Choroid plexus epithelial cell (primary cell): ENCODE measurements around the gene CGREF1.

Experiments
- DNase-seq: peaks from one replicate; pipeline ENCODE4 v3.0.0-alpha.2; 2010; ENCODE audit warnings: low read depth
- H3K4me3 ChIP-seq: 2 replicates; pipeline ENCODE4 v1.5.1; 2011; ENCODE audit warnings: low read depth, mild to moderate bottlenecking, control low read depth, low read length, moderate library complexity
- CTCF ChIP-seq: conservative IDR thresholded peaks from 2 replicates; pipeline ENCODE4 v1.5.1; 2011; ENCODE audit warnings: low read depth, mild to moderate bottlenecking, control low read depth, inconsistent platforms, low read length, moderate library complexity

Gene CGREF1

DNA sequence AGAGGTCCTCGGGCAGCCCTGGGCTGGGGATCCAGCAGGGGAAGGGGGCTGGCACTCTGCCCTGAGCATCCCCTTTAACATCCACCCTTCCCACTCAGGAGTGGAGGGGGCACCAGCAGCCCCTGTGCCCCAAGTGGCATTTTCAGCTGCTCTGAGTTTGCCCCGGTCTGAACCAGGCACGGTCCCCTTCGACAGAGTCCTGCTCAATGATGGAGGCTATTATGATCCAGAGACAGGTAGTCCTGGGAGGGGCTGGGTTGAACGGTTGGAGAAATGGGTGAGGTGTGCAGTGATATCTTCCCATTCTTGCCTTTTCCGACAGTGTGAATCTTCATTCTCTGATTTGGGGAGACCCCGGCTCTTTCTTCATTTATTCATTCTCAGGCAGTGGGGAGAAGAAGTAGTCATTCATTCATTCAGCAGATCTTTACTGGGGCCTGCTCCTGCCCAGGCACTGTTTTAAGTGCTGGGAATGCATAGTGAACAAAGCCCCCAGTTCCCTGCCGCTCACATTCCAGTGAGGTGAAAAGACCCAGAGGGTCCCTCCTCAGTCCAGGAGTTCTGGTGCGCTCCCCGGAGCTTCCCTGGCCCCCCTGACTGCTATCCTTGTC, 33.8 kb downstream of the CGREF1 start:
- no peak for DNase-seq
- no peak for TF ChIP-seq CTCF
- peak overlapping the region; percentile 63 for H3K4me3 ChIP-seq

- no peak for TF ChIP-seq CTCF
- H3K4me3 ChIP-seq: no peak overlapping the region
- DNase-seq: no peak
These were observed 34.4 kb downstream of the CGREF1 start for GRCh38 chr2:27084297-27085061.

GRCh38 chr2:27083410-27084296, 35.3 kb downstream of the CGREF1 start:
- no peak for TF ChIP-seq CTCF
- DNase-seq: no peak
- H3K4me3 ChIP-seq: no peak overlapping the region

- no peak for DNase-seq
- TF ChIP-seq CTCF: no peak
- H3K4me3 ChIP-seq: no peak overlapping the region
These were observed 36.0 kb downstream of the CGREF1 start for GRCh38 chr2:27082773-27083409.

DNA sequence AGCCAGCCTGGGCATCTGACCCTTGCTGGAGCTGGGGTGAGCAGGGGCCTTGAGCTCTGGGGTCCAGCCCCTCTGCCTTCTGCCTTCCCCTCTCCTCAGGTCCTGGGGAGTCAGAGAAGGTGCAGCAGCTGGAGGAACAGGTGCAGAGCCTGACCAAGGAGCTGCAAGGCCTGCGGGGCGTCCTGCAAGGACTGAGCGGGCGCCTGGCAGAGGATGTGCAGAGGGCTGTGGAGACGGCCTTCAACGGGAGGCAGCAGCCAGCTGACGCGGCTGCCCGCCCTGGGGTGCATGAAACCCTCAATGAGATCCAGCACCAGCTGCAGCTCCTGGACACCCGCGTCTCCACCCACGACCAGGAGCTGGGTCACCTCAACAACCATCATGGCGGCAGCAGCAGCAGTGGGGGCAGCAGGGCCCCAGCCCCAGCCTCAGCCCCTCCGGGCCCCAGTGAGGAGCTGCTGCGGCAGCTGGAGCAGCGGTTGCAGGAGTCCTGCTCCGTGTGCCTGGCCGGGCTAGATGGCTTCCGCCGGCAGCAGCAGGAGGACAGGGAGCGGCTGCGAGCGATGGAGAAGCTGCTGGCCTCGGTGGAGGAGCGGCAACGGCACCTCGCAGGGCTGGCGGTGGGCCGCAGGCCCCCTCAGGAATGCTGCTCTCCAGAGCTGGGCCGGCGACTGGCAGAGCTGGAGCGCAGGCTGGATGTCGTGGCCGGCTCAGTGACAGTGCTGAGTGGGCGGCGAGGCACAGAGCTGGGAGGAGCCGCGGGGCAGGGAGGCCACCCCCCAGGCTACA, 36.8 kb downstream of the CGREF1 start:
- no peak for DNase-seq
- H3K4me3 ChIP-seq: no peak overlapping the region
- TF ChIP-seq CTCF: no peak

GRCh38 chr2:27080603-27080936, 38.4 kb downstream of the CGREF1 start:
- peak overlapping the region; percentile 72 for H3K4me3 ChIP-seq
- no peak for DNase-seq
- no peak for TF ChIP-seq CTCF
